Neutrophil (primary cell): ENCODE data around the gene GRM3.

Experiments
- H3K27ac ChIP-seq: fragments of 200-600 bp; sonication (generic); 2 replicates; pipeline ENCODE4 v1.5.1; 2016; ENCODE audit warnings: mild to moderate bottlenecking, moderate library complexity
- H3K27me3 ChIP-seq: fragments of 200-600 bp; sonication (generic); 2 replicates; pipeline ENCODE4 v1.6.0; 2016; ENCODE audit warnings: mild to moderate bottlenecking
- H3K36me3 ChIP-seq: fragments of 200-600 bp; sonication (generic); 2 replicates; pipeline ENCODE4 v1.5.1; 2017
- H3K4me1 ChIP-seq, 2 experiments: fragments of 200-600 bp in 1 of 2; sonication (generic) in 1 of 2; 1 replicate in 1 of 2; 2 replicates in 1 of 2; pipeline versions ENCODE4 v1.5.1 to v1.6.1; 2013 to 2016; ENCODE audit warnings: low read depth in 1 of 2, low read length in 1 of 2, mild to moderate bottlenecking in 1 of 2, moderate library complexity in 1 of 2; ENCODE audit not compliant: control insufficient read depth in 1 of 2, insufficient read depth in 1 of 2
- H3K4me3 ChIP-seq, 2 experiments: fragments of 200-600 bp in 1 of 2; sonication (generic) in 1 of 2; 1 replicate in 1 of 2; 2 replicates in 1 of 2; pipeline ENCODE4 v1.5.1; 2013 to 2016; ENCODE audit warnings: low read depth in 1 of 2, low read length in 1 of 2, mild to moderate bottlenecking in 1 of 2, moderate library complexity in 1 of 2
- H3K9me3 ChIP-seq: fragments of 200-600 bp; sonication (generic); 2 replicates; pipeline ENCODE4 v1.5.1; 2016
- CTCF ChIP-seq: fragments of 200-600 bp; sonication (generic); IDR thresholded peaks from 2 replicates; pipeline ENCODE4 v1.5.1; 2016; ENCODE audit warnings: antibody characterized with exemption

The GRM3 gene

GRCh38 chr7:86644282-86645224, 844 bp downstream of the GRM3 start:
- TF ChIP-seq CTCF = no peak
- Histone ChIP-seq H3K36me3 (no peaks in the 10 kb centered on the region), H3K4me1 (no peaks in the 10 kb centered on the region), H3K27me3 (peaks cover 46% of the 10 kb centered on the region), H3K4me3 (no peak overlapping the region), H3K27ac (no peak overlapping the region), H3K9me3 (no peaks in the 10 kb centered on the region)

- no peaks in the 10 kb centered on the region for H3K4me1 ChIP-seq
- H3K4me3 ChIP-seq = no peak overlapping the region
- no peaks in the 10 kb centered on the region for H3K9me3 ChIP-seq
- no peaks in the 10 kb centered on the region for H3K36me3 ChIP-seq
- H3K27ac ChIP-seq = no peak overlapping the region
- TF ChIP-seq CTCF = no peak
- H3K27me3 ChIP-seq = peaks cover 46% of the 10 kb centered on the region
These were observed 1.5 kb downstream of the GRM3 start for GRCh38 chr7:86645225-86645608.

GRCh38 chr7:86645676-86646276, 2.1 kb downstream of the GRM3 start:
- Histone ChIP-seq H3K4me3 (no peak overlapping the region), H3K27me3 (peaks cover 46% of the 10 kb centered on the region), H3K27ac (no peak overlapping the region), H3K4me1 (no peaks in the 10 kb centered on the region), H3K36me3 (no peaks in the 10 kb centered on the region), H3K9me3 (no peaks in the 10 kb centered on the region)
- TF ChIP-seq CTCF = no peak

- Histone ChIP-seq H3K4me3 (no peak overlapping the region), H3K4me1 (no peaks in the 10 kb centered on the region), H3K27me3 (peaks cover 40% of the 10 kb centered on the region), H3K9me3 (no peaks in the 10 kb centered on the region), H3K36me3 (no peaks in the 10 kb centered on the region), H3K27ac (no peak overlapping the region)
- TF ChIP-seq CTCF = no peak
These were observed 3.8 kb downstream of the GRM3 start for GRCh38 chr7:86647385-86648094.

GRCh38 chr7:86648169-86648568, 4.5 kb downstream of the GRM3 start:
- H3K27ac ChIP-seq = no peak overlapping the region
- H3K36me3 ChIP-seq = no peaks in the 10 kb centered on the region
- no peaks in the 10 kb centered on the region for H3K9me3 ChIP-seq
- TF ChIP-seq CTCF = no peak
- H3K4me1 ChIP-seq = no peaks in the 10 kb centered on the region
- peaks cover 35% of the 10 kb centered on the region for H3K27me3 ChIP-seq
- H3K4me3 ChIP-seq = no peak overlapping the region
